ENCODE measurements around the gene SMCO3. TPM values are rescaled to one million over a fixed set of nuclear protein-coding genes. Genes with fewer than 3 reads are reported as not detected.
A peak's percentile ranks its signal among the peaks of the same experiment; 100 is the strongest.

The SMCO3 gene
- total RNA-seq, 4 donors from 2014 or later = 0.12 TPM; not detected in 3

- TF ChIP-seq POLR2A (IDR thresholded peaks at IDR 0.05) (no peak), CTCF (IDR thresholded peaks at IDR 0.05 in 4 of 5, conservative IDR thresholded peaks at IDR 0.05 in 1 of 5) (no peak)
- H3K4me3 ChIP-seq = no peak overlapping the region
- H3K4me1 ChIP-seq = peaks cover 0 to 7% of the 10 kb centered on the region in 2 donors
- no peak for DNase-seq
- in situ Hi-C loops (cut with MboI; ENCODE audit: low sequenced_read_pairs in 4 of 4) (no loop called here), intact Hi-C loops (cut with DNase I; ENCODE audit: low total_unique reads) (no loop called here)
- ATAC-seq = no peak
- H3K27ac ChIP-seq = no peak overlapping the region
- H3K9me3 ChIP-seq = no peaks in the 10 kb centered on the region
- no peaks in the 10 kb centered on the region for H3K36me3 ChIP-seq
- no peaks in the 10 kb centered on the region for H3K27me3 ChIP-seq
These were observed 38.9 kb upstream of the SMCO3 start for GRCh38 chr12:14852880-14853279.

GRCh38 chr12:14850929-14851663, 37.1 kb upstream of the SMCO3 start:
- H3K36me3 ChIP-seq = no peaks in the 10 kb centered on the region
- H3K27me3 ChIP-seq = no peaks in the 10 kb centered on the region
- intact Hi-C loops (cut with DNase I; ENCODE audit: low total_unique reads) (no loop called here), in situ Hi-C loops (cut with MboI; ENCODE audit: low sequenced_read_pairs in 4 of 4) (no loop called here)
- DNase-seq (no peak), ATAC-seq (no peak)
- H3K9me3 ChIP-seq = no peaks in the 10 kb centered on the region
- H3K4me3 ChIP-seq = no peak overlapping the region
- peaks cover 14% of the 10 kb centered on the region in 2 donors for H3K4me1 ChIP-seq
- no peak overlapping the region for H3K27ac ChIP-seq
- TF ChIP-seq POLR2A (IDR thresholded peaks at IDR 0.05) = no peak
- no peak for TF ChIP-seq CTCF (IDR thresholded peaks at IDR 0.05 in 4 of 5, conservative IDR thresholded peaks at IDR 0.05 in 1 of 5)

- Histone ChIP-seq H3K4me3 (no peak overlapping the region), H3K4me1 (peaks cover 14 to 18% of the 10 kb centered on the region in 2 donors), H3K9me3 (no peaks in the 10 kb centered on the region), H3K27me3 (no peaks in the 10 kb centered on the region), H3K36me3 (no peaks in the 10 kb centered on the region), H3K27ac (peak overlapping the region in 3 of 4 donors; percentile 15 to 23 (median 21))
- in situ Hi-C loops (cut with MboI; ENCODE audit: low sequenced_read_pairs in 4 of 4) (loop anchor here (5.0 to 25.0 kb wide), 6 partner anchors 145 to 415 kb away; partner anchors contain the start of gene RERG (in 1 of the 4)), intact Hi-C loops (cut with DNase I; ENCODE audit: low total_unique reads) (loop anchor here (5.0 kb wide), 2 partner anchors 298 to 418 kb away; no protein-coding TSS in a partner anchor)
- ATAC-seq = peak in 1 of 2 donors; percentile 33
- DNase-seq = no peak
- TF ChIP-seq POLR2A (IDR thresholded peaks at IDR 0.05) (no peak), CTCF (IDR thresholded peaks at IDR 0.05 in 4 of 5, conservative IDR thresholded peaks at IDR 0.05 in 1 of 5) (no peak)
These were observed 35.7 kb upstream of the SMCO3 start for GRCh38 chr12:14849661-14850060.

- H3K4me1 ChIP-seq = peaks cover 18 to 32% of the 10 kb centered on the region in 2 donors
- intact Hi-C loops (cut with DNase I; ENCODE audit: low total_unique reads) = loop anchor here (1.0 to 5.0 kb wide), 3 partner anchors 148 to 420 kb away; no protein-coding TSS in a partner anchor
- TF ChIP-seq POLR2A (IDR thresholded peaks at IDR 0.05) (no peak), CTCF (IDR thresholded peaks at IDR 0.05 in 4 of 5, conservative IDR thresholded peaks at IDR 0.05 in 1 of 5) (no peak)
- no peaks in the 10 kb centered on the region for H3K27me3 ChIP-seq
- no peak for ATAC-seq
- DNase-seq = no peak
- no peaks in the 10 kb centered on the region for H3K9me3 ChIP-seq
- H3K27ac ChIP-seq = peak overlapping the region; percentile 13 to 62 (median 46)
- in situ Hi-C loops (cut with MboI; ENCODE audit: low sequenced_read_pairs in 4 of 4) = loop anchor here (5.0 to 25.0 kb wide), 6 partner anchors 148 to 418 kb away; partner anchors contain the start of gene RERG (in 1 of the 4)
- no peak overlapping the region for H3K4me3 ChIP-seq
- no peaks in the 10 kb centered on the region for H3K36me3 ChIP-seq
These were observed 33.0 kb upstream of the SMCO3 start for GRCh38 chr12:14846876-14847580.

Data from gastrocnemius medialis (tissue), 4 donors.